Stromal cell of bone marrow (primary cell): ENCODE measurements around the gene BBS10.
"Not testable (repeated sequence)": the region's sequence is repeated elsewhere in the genome, so short reads cannot be mapped to it uniquely, and the experiment has no call there.

ENCODE experiments used
- DNase-seq: peaks from one replicate; pipeline ENCODE4 v3.0.0-alpha.2; 2012; ENCODE audit warnings: low read depth

Gene BBS10

GRCh38 chr12:76348079-76348901 lies at the start of gene BBS10:
Gene BBS10, minus strand, starts transcription at chr12:76348415. Its CDS starts 57 bp downstream, at chr12:76348358.
- DNase-seq = peak; percentile 87

GRCh38 chr12:76391461-76391860 lies 43.2 kb upstream of the BBS10 start:
- no peak for DNase-seq

GRCh38 chr12:76387614-76388013 lies 39.4 kb upstream of the BBS10 start:
- no peak for DNase-seq

- no peak for DNase-seq
These were observed 36.3 kb upstream of the BBS10 start for GRCh38 chr12:76384560-76384959.

GRCh38 chr12:76383988-76384387 lies 35.8 kb upstream of the BBS10 start:
- no peak for DNase-seq

- no peak for DNase-seq
These were observed 31.0 kb upstream of the BBS10 start for GRCh38 chr12:76379261-76379660.

GRCh38 chr12:76376876-76377275 lies 28.7 kb upstream of the BBS10 start:
- DNase-seq = not testable (repeated sequence)

GRCh38 chr12:76375939-76376338 lies 27.7 kb upstream of the BBS10 start:
- DNase-seq = no peak

- DNase-seq = no peak
These were observed 27.3 kb upstream of the BBS10 start for GRCh38 chr12:76375470-76375869.

GRCh38 chr12:76374386-76375020 lies 26.3 kb upstream of the BBS10 start:
- peak; percentile 13 for DNase-seq

- no peak for DNase-seq
These were observed 20.0 kb upstream of the BBS10 start for GRCh38 chr12:76368230-76368629.

GRCh38 chr12:76366163-76366562 lies 17.9 kb upstream of the BBS10 start:
- DNase-seq = no peak

- DNase-seq = not testable (repeated sequence)
These were observed 15.9 kb upstream of the BBS10 start for GRCh38 chr12:76364131-76364530.

GRCh38 chr12:76360316-76360715 lies 12.1 kb upstream of the BBS10 start:
- no peak for DNase-seq

- DNase-seq = no peak
These were observed 7.9 kb upstream of the BBS10 start for GRCh38 chr12:76356071-76356470.

- DNase-seq = peak; percentile 68
These were observed 1.3 kb downstream of the BBS10 start for GRCh38 chr12:76346798-76347420.

- no peak for DNase-seq
These were observed 2.0 kb downstream of the BBS10 start for GRCh38 chr12:76346236-76346635.

- no peak for DNase-seq
These were observed 2.6 kb downstream of the BBS10 start for GRCh38 chr12:76345569-76345968.

GRCh38 chr12:76341436-76342030 lies 6.7 kb downstream of the BBS10 start:
- no peak for DNase-seq

GRCh38 chr12:76340680-76341435 lies 7.4 kb downstream of the BBS10 start:
- no peak for DNase-seq

GRCh38 chr12:76337583-76337982 lies 10.6 kb downstream of the BBS10 start:
- no peak for DNase-seq

GRCh38 chr12:76332606-76333005 lies 15.6 kb downstream of the BBS10 start:
- DNase-seq = no peak
